GM13977 (cell line): ENCODE data around the gene HS6ST3.

Source experiments
- DNase-seq: peaks from one replicate; pipeline ENCODE4 v3.0.0; 2012; ENCODE audit warnings: low spot score
- in situ Hi-C: fragments of 300-500 bp; cut with MboI; formaldehyde crosslinking; loops from one replicate; pipeline ENCODE4 v1.12.0; 2022; ENCODE audit warnings: low sequenced_read_pairs, low pct_unique_long_range_greater_than_20kb, mixed read lengths, inconsistent platforms; ENCODE audit not compliant: unreplicated experiment
- TF ChIP-seq, protein P1 (sequence below): IDR thresholded peaks from 2 replicates; pipeline ENCODE4 v1.5.1; 2012; ENCODE audit warnings: mild to moderate bottlenecking, control low read depth; ENCODE audit not compliant: insufficient read depth; ENCODE audit errors: extremely low read depth, missing control alignments

The HS6ST3 gene

DNA sequence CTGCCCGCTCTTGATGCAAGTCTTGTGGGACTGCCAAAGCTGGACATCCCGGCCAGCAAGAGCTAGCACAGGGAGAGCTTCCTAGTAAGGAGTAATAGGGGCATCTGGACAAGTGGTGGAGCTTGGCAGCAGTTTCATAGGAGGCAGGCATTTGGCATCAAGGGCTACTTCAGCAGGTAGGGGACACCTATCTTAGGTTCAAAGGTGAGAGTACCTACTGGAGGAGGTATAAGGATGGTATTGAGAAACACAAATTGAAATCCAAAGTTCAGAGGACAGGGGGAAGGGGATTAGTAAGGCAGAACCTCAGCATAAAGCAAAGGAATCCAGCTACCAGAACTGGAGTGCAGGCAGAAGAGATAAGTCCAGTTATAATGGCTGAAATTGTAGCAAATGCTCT, 462.7 kb downstream of the HS6ST3 start:
- in situ Hi-C loops = no loop called here
- TF ChIP-seq, protein P1, sequence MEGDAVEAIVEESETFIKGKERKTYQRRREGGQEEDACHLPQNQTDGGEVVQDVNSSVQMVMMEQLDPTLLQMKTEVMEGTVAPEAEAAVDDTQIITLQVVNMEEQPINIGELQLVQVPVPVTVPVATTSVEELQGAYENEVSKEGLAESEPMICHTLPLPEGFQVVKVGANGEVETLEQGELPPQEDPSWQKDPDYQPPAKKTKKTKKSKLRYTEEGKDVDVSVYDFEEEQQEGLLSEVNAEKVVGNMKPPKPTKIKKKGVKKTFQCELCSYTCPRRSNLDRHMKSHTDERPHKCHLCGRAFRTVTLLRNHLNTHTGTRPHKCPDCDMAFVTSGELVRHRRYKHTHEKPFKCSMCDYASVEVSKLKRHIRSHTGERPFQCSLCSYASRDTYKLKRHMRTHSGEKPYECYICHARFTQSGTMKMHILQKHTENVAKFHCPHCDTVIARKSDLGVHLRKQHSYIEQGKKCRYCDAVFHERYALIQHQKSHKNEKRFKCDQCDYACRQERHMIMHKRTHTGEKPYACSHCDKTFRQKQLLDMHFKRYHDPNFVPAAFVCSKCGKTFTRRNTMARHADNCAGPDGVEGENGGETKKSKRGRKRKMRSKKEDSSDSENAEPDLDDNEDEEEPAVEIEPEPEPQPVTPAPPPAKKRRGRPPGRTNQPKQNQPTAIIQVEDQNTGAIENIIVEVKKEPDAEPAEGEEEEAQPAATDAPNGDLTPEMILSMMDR = no peak
- DNase-seq = no peak

DNA sequence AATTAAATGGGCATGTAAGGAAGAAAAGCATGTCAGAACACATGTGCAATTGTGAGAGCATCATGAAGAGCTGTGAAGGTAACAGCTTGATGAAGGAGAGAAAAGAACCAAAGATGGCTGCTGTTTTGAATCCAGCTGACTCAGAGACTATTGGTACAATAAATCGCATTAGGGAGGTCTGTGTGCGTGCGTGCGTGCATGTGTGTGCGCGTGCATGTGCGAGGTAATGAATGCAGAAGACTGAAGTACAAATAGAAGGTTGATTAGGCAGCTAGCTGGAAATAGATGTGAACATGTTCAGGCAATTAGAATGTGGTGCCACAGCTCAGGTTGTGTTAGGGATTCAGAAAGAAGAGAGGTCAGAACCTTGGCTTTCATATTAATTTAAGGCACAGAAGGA, 463.9 kb downstream of the HS6ST3 start:
- DNase-seq = no peak
- in situ Hi-C loops = no loop called here
- TF ChIP-seq, protein P1 = no peak

DNA sequence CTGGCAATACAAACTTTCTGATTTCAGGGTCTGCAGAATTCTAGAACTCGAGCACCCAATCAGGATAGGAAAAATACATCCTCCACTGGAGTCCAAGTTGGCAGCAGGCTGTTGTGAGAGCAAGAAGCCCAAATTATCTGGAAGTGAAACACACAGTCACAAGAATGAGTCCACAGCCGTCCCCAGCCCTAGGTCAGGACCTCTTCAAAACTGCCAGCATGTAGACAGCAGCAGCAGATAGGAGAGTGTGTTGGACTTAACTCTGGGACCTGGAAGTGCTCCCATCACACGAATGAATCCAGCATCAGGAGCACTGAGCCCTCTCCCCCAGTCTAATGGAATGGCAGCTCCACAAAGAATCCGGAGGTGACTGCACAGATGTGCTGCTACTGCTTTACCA, 483.7 kb downstream of the HS6ST3 start:
- TF ChIP-seq, protein P1 = no peak
- DNase-seq = no peak
- in situ Hi-C loops = no loop called here

DNA sequence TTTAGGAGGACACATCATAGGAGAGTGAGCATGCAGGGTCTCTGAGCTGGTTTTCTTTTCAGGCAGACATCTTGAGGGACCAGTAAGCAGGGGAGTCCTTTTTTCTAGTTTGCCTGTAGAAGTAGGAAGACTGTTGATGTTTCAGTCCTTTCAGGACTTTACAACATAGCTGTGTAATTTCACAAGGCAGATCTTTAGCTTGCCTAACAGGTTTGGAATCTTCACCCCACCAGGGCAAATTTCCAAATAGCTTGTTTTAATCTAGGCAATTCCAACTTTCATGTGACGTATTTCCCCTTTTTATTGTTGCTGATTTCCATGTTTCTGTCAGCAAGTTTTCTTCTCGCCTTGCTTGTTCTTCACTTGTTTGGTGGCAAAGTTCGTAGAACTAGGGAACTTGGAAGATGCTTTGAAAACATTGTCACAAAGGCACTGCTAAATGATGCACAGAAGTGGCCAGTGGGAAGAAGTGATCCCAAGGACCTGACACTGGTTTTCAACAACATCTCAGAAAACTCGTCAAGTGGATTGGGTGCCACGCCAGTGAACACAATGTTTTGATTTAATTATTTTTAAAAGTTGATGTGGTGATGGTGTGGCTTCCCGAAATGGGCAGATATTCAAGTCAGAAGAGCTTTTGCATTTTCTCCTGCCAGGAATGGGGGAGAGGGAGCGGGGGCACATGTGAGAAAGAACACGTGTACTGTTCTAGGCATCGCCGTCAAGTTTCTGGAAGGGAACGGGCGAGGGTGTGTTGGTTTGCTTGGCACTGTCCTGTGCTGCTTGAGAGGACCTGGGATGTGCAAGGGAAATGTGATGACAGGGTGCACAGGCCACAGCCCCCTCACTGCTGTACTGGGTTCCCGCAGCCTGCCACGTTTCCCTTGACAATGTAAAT, 485.8 kb downstream of the HS6ST3 start:
- in situ Hi-C loops = no loop called here
- DNase-seq = no peak
- TF ChIP-seq, protein P1 = no peak

- TF ChIP-seq, protein P1 = no peak
- in situ Hi-C loops = no loop called here
- no peak for DNase-seq
Observed at GRCh38 chr13:96581741-96582140, 491.8 kb downstream of the HS6ST3 start.

DNA sequence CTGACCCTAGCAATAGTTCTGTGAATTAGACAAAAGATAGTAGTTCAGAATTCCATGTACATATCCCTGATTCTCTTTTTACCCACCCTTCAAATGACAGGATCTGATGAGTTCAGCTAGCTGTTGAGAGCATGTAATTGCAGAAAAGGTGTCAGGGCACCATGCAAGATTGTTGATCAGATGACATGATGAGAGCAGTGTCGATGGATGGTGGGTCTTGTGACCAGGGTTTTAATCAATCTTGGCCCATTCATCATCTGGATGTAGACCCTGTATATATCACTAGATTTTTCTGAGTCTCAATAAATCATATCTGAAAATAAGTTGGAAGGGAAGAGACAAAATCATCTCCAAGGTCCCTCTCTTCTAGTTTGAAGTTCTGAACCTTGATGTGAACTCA, 525.3 kb downstream of the HS6ST3 start:
- TF ChIP-seq, protein P1 = no peak
- in situ Hi-C loops = no loop called here
- no peak for DNase-seq
